Activated CD8-positive, alpha-beta memory T cell treated with anti-CD3 and anti-CD28 coated beads, Interleukin-2, amount 50 U/mL, for 24 hours (primary cell): ENCODE results near the gene ELFN2.
"Not testable (repeated sequence)": the region's sequence is repeated elsewhere in the genome, so short reads cannot be mapped to it uniquely, and the experiment has no call there.

Source experiments
- DNase-seq: peaks from one replicate; pipeline ENCODE4 v3.0.0-alpha.2; 2020; ENCODE audit errors: extremely low read depth

Gene ELFN2

GRCh38 chr22:37335806-37336199, 91.5 kb downstream of the ELFN2 start:
- DNase-seq = no peak

GRCh38 chr22:37334859-37335805, 92.1 kb downstream of the ELFN2 start:
- no peak for DNase-seq

GRCh38 chr22:37334461-37334858, 92.8 kb downstream of the ELFN2 start:
- no peak for DNase-seq

- no peak for DNase-seq
Observed at GRCh38 chr22:37333724-37334460, 93.4 kb downstream of the ELFN2 start.

GRCh38 chr22:37331856-37332536, 95.3 kb downstream of the ELFN2 start:
- no peak for DNase-seq

GRCh38 chr22:37331034-37331428, 96.2 kb downstream of the ELFN2 start:
- DNase-seq = no peak

GRCh38 chr22:37330200-37331033, 96.9 kb downstream of the ELFN2 start:
- no peak for DNase-seq

- DNase-seq = no peak
Observed at GRCh38 chr22:37329238-37330140, 97.8 kb downstream of the ELFN2 start.

- not testable (repeated sequence) for DNase-seq
Observed at GRCh38 chr22:37328538-37329237, 98.6 kb downstream of the ELFN2 start.

- no peak for DNase-seq
Observed at GRCh38 chr22:37328017-37328416, 99.3 kb downstream of the ELFN2 start.

GRCh38 chr22:37326726-37327125, 100.6 kb downstream of the ELFN2 start:
- DNase-seq = no peak

- DNase-seq = no peak
Observed at GRCh38 chr22:37325039-37325395, 102.3 kb downstream of the ELFN2 start.

- DNase-seq = no peak
Observed at GRCh38 chr22:37324340-37325038, 102.8 kb downstream of the ELFN2 start.

- DNase-seq = no peak
Observed at GRCh38 chr22:37320726-37321677, 106.3 kb downstream of the ELFN2 start.

GRCh38 chr22:37319469-37319868, 107.8 kb downstream of the ELFN2 start:
- DNase-seq = no peak

GRCh38 chr22:37318364-37319109, 108.7 kb downstream of the ELFN2 start:
- no peak for DNase-seq
